Measurements from ENCODE around the gene CACNG3. TPM values are rescaled to one million over a fixed set of nuclear protein-coding genes. Genes with fewer than 3 reads are reported as not detected.
A peak's percentile ranks its signal among the peaks of the same experiment; 100 is the strongest.
"Not testable (repeated sequence)": the region's sequence is repeated elsewhere in the genome, so short reads cannot be mapped to it uniquely, and the experiment has no call there.

Gene CACNG3
- total and polyA plus RNA-seq, 2 experiments from 2014 or later, result not detected

- Histone ChIP-seq H3K9me3 (ENCODE audit: low read depth) (no peaks in the 10 kb centered on the region), H3K4me1 (ENCODE audit: low read depth) (no peaks in the 10 kb centered on the region), H3K27me3 (no peaks in the 10 kb centered on the region), H3K4me3 (no peak overlapping the region), H3K27ac (no peak overlapping the region), H3K36me3 (no peaks in the 10 kb centered on the region)
- no peak for DNase-seq (ENCODE audit: low read depth in 1 of 2, low spot score in 1 of 2)
- no peak for TF ChIP-seq CTCF (IDR thresholded peaks at IDR 0.05; ENCODE audit: low read depth, low read length)
Observed at GRCh38 chr16:24235806-24236205, 20.3 kb upstream of the CACNG3 start.

DNA sequence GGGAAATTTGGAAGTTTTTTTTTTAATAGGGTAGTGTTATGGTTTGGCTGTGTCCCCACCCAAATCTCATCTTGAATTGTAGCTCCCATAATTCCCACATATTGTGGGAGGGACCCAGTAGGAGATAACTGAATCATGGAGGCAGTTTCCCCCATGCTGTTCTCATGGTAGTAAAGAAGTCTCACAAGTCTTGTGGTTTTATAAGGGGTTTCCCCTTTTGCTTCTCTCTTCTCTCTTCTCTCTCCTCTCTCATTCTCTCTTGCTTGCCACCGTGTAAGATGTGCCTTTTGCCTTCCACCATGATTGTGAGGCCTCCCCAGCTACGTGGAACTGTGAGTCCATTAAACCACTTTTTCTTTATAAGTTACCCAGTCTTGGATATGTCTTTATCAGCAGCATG, 17.3 kb upstream of the CACNG3 start:
- not testable (repeated sequence) for H3K27ac ChIP-seq, H3K27me3 ChIP-seq, H3K4me3 ChIP-seq

GRCh38 chr16:24246911-24247607, 9.1 kb upstream of the CACNG3 start:
- no peak for TF ChIP-seq CTCF (IDR thresholded peaks at IDR 0.05; ENCODE audit: low read depth, low read length)

More for the DNA sequence above, 17.3 kb upstream of the CACNG3 start:
- not testable (repeated sequence) for H3K9me3 ChIP-seq (ENCODE audit: low read depth); H3K36me3 ChIP-seq; DNase-seq (ENCODE audit: low read depth in 1 of 2, low spot score in 1 of 2); H3K4me1 ChIP-seq (ENCODE audit: low read depth)

DNA sequence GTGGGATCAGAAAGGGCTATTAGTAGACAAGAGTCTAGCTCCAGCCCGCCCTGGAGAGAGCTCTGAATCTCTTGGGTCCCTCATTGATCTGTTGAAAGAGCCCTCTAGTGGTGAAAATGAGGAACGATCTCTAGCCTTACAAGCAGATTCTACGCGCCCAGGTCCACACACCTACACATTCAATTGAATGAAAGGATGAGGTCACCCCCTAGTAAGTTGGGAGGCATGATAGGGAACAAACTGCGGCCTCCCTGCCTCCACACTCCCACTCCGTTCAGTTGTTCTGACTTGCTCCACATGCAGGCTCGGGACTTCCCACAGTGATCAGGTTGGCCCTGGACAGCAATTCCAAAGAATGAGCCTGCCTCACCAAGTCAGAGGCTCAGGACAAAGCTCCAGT, 2.9 kb upstream of the CACNG3 start:
- peaks cover 4% of the 10 kb centered on the region for H3K4me1 ChIP-seq (ENCODE audit: low read depth)
- H3K4me3 ChIP-seq, result no peak overlapping the region
- H3K36me3 ChIP-seq, result no peaks in the 10 kb centered on the region
- peak; percentile 64 for TF ChIP-seq CTCF (IDR thresholded peaks at IDR 0.05; ENCODE audit: low read depth, low read length)
- H3K27ac ChIP-seq, result no peak overlapping the region
- peaks cover 79% of the 10 kb centered on the region for H3K27me3 ChIP-seq
- peak; percentile 48 to 78 for DNase-seq (ENCODE audit: low read depth in 1 of 2, low spot score in 1 of 2)
- H3K9me3 ChIP-seq (ENCODE audit: low read depth), result no peaks in the 10 kb centered on the region

More at GRCh38 chr16:24246911-24247607, 9.1 kb upstream of the CACNG3 start:
- H3K36me3 ChIP-seq, result no peaks in the 10 kb centered on the region
- H3K27me3 ChIP-seq, result peaks cover 53% of the 10 kb centered on the region
- H3K4me1 ChIP-seq (ENCODE audit: low read depth), result no peaks in the 10 kb centered on the region
- H3K4me3 ChIP-seq, result no peak overlapping the region
- no peaks in the 10 kb centered on the region for H3K9me3 ChIP-seq (ENCODE audit: low read depth)
- no peak for DNase-seq (ENCODE audit: low read depth in 1 of 2, low spot score in 1 of 2)
- no peak overlapping the region for H3K27ac ChIP-seq

- H3K4me1 ChIP-seq (ENCODE audit: low read depth), result peaks cover 4% of the 10 kb centered on the region
- no peak overlapping the region for H3K4me3 ChIP-seq
- peak in 1 of 2 donors; percentile 1 for DNase-seq (ENCODE audit: low read depth in 1 of 2, low spot score in 1 of 2)
- no peaks in the 10 kb centered on the region for H3K9me3 ChIP-seq (ENCODE audit: low read depth)
- no peaks in the 10 kb centered on the region for H3K36me3 ChIP-seq
- no peak for TF ChIP-seq CTCF (IDR thresholded peaks at IDR 0.05; ENCODE audit: low read depth, low read length)
- H3K27me3 ChIP-seq, result peaks cover 55% of the 10 kb centered on the region
- H3K27ac ChIP-seq, result no peak overlapping the region
Observed at GRCh38 chr16:24257958-24258357, 1.8 kb downstream of the CACNG3 start.

- DNase-seq (ENCODE audit: low read depth in 1 of 2, low spot score in 1 of 2), result no peak
- no peak for TF ChIP-seq CTCF (IDR thresholded peaks at IDR 0.05; ENCODE audit: low read depth, low read length)
- Histone ChIP-seq H3K4me1 (ENCODE audit: low read depth) (peaks cover 4% of the 10 kb centered on the region), H3K27me3 (peaks cover 51% of the 10 kb centered on the region), H3K36me3 (no peaks in the 10 kb centered on the region), H3K27ac (no peak overlapping the region), H3K9me3 (ENCODE audit: low read depth) (no peaks in the 10 kb centered on the region), H3K4me3 (no peak overlapping the region)
Observed at GRCh38 chr16:24258791-24259190, 2.7 kb downstream of the CACNG3 start.
